ENCODE measurements around the gene ALG11. TPM values are rescaled to one million over a fixed set of nuclear protein-coding genes. Genes with fewer than 3 reads are reported as not detected.

Gene ALG11
- total RNA-seq, 1 donor from 2014 or later: 49.2 TPM

DNA sequence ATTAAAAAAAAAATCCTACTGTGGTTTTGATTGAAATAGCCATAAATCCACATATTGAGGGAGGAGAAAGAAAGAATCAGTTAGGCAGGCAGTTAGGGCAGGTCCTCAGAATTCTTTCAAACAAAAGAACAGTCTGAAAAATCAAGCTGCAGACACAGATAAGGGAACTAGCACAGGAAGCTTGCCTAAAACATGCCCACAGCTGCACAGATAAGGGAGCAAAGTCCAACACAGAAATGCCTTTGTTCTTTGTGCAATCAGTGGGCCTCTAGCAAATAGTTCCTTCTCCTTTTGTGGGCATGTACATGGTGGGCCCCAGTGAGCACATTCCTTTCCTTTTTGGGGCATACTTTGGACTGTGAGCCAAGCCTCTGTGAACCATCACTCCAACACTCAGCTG is 55.0 kb downstream of the ALG11 start:
- DNase-seq (ENCODE audit: low spot score): no peak
- H3K27ac Mint-ChIP-seq (ENCODE audit: unreplicated experiment): no peak overlapping the region
- peaks cover 41% of the 10 kb centered on the region for H3K9me3 Mint-ChIP-seq (ENCODE audit: low read depth)
- no peaks in the 10 kb centered on the region for H3K27me3 Mint-ChIP-seq (ENCODE audit: low read depth)
- peaks cover 8% of the 10 kb centered on the region for H3K4me1 Mint-ChIP-seq (ENCODE audit: low read depth)
- peaks cover 11% of the 10 kb centered on the region for H3K36me3 Mint-ChIP-seq (ENCODE audit: low read depth)
- no peak overlapping the region for H3K4me3 Mint-ChIP-seq (ENCODE audit: unreplicated experiment)
- TF ChIP-seq, protein P1, sequence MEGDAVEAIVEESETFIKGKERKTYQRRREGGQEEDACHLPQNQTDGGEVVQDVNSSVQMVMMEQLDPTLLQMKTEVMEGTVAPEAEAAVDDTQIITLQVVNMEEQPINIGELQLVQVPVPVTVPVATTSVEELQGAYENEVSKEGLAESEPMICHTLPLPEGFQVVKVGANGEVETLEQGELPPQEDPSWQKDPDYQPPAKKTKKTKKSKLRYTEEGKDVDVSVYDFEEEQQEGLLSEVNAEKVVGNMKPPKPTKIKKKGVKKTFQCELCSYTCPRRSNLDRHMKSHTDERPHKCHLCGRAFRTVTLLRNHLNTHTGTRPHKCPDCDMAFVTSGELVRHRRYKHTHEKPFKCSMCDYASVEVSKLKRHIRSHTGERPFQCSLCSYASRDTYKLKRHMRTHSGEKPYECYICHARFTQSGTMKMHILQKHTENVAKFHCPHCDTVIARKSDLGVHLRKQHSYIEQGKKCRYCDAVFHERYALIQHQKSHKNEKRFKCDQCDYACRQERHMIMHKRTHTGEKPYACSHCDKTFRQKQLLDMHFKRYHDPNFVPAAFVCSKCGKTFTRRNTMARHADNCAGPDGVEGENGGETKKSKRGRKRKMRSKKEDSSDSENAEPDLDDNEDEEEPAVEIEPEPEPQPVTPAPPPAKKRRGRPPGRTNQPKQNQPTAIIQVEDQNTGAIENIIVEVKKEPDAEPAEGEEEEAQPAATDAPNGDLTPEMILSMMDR (IDR thresholded peaks at IDR 0.05): no peak

DNA sequence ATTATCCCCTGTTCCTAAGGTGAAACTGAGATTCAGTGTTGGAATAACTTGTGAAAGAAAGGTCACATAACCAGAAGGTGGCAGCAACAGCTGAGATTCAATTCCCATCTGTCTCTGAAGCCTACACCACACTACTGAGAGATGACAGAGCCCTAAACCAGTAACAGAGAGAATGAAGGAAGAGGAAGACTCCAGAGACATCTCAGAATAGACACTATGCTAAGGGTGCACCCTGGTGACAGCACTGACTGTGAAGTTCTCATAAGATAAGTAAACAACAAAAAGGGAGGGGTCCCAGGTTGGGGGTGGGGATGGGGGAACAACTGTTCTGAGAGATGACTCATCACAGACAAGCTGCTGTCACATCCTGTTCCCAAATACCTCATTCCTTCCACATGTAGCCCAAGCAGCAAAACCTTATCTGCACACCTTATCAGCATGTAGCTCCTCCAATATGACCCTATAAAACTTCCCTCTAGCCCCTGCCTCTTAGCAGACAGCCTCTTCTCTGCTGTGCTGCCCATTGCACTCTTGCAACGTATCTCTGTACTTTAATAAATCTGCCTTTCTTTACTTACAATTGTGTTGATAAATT is 58.8 kb downstream of the ALG11 start:
- peaks cover 16% of the 10 kb centered on the region for H3K36me3 Mint-ChIP-seq (ENCODE audit: low read depth)
- peaks cover 42% of the 10 kb centered on the region for H3K9me3 Mint-ChIP-seq (ENCODE audit: low read depth)
- no peak overlapping the region for H3K4me3 Mint-ChIP-seq (ENCODE audit: unreplicated experiment)
- H3K27ac Mint-ChIP-seq (ENCODE audit: unreplicated experiment): no peak overlapping the region
- peaks cover 8% of the 10 kb centered on the region for H3K4me1 Mint-ChIP-seq (ENCODE audit: low read depth)
- TF ChIP-seq, protein P1 (IDR thresholded peaks at IDR 0.05): peak; percentile 65
- no peaks in the 10 kb centered on the region for H3K27me3 Mint-ChIP-seq (ENCODE audit: low read depth)
- no peak for DNase-seq (ENCODE audit: low spot score)

Other genes starting within 250 kb of the ALG11 start
- gene DHRS12, start 208.2 kb upstream of the ALG11 start, total RNA-seq: 7.6 to 10.6 TPM (median 7.9 TPM) in 3 replicates
- 0.10 to 0.12 TPM in 2 of 3 replicates, not detected in the other for gene TMEM272, start 167.2 kb upstream of the ALG11 start, total RNA-seq
- gene CCDC70, start 150.4 kb upstream of the ALG11 start, total RNA-seq: not detected in 3 replicates
- gene ATP7B, start 948 bp upstream of the ALG11 start, total RNA-seq: 11.9 to 16.8 TPM (median 16.6 TPM) in 3 replicates
- gene UTP14C, start 12.3 kb downstream of the ALG11 start, total RNA-seq: 22.3 to 27.6 TPM (median 24.4 TPM) in 3 replicates
- 0.15 to 0.68 TPM (median 0.40 TPM) in 3 replicates for gene NEK5, start 116.7 kb downstream of the ALG11 start, total RNA-seq
- gene NEK3, start 147.2 kb downstream of the ALG11 start, total RNA-seq: 14.6 to 14.8 TPM (median 14.8 TPM) in 3 replicates